HEK293 (cell line): ENCODE results near the gene WDR18.

ENCODE experiments used
- CTCF ChIA-PET: fragments of 350-600 bp; formaldehyde crosslinking; extraction: SDS; loops from one replicate; lab custom pipeline; 2021; ENCODE audit warnings: antibody characterized with exemption; lab: Yijun Ruan, JAX
- POLR2A ChIA-PET: fragments of 300-600 bp; formaldehyde crosslinking; extraction: SDS; loops from one replicate; lab custom pipeline; 2020; ENCODE audit warnings: antibody characterized with exemption, inconsistent platforms; lab: Yijun Ruan, JAX
- H3K27ac ChIP-seq: fragments of 200-500 bp; sonication (Bioruptor generic); 2 replicates; pipeline ENCODE4 v1.5.1; 2014; ENCODE audit warnings: low read depth, low read length, control low read depth, inconsistent platforms; ENCODE audit errors: extremely low read depth
- H3K36me3 ChIP-seq, 2 experiments: fragments of 200-500 bp in 1 of 2; sonication (Bioruptor generic) in 1 of 2; 1 replicate in 1 of 2; 2 replicates in 1 of 2; pipeline ENCODE4 v1.5.1; 2014 to 2017; ENCODE audit warnings: inconsistent platforms in 2 of 2, low read length in 2 of 2; ENCODE audit not compliant: control insufficient read depth in 2 of 2, insufficient read depth in 1 of 2
- H3K4me1 ChIP-seq: fragments of 200-500 bp; sonication (Bioruptor generic); 2 replicates; pipeline ENCODE4 v1.5.1; 2014; ENCODE audit warnings: mild to moderate bottlenecking, low read length, inconsistent platforms; ENCODE audit not compliant: control insufficient read depth, insufficient read depth
- H3K4me3 ChIP-seq: 2 replicates; pipeline ENCODE4 v1.5.1; 2011; ENCODE audit warnings: low read depth, mild to moderate bottlenecking, control low read depth, low read length, moderate library complexity
- H3K9me3 ChIP-seq: fragments of 200-500 bp; sonication (Bioruptor generic); 2 replicates; pipeline ENCODE4 v1.5.1; 2014; ENCODE audit warnings: low read depth, low read length, inconsistent platforms; ENCODE audit not compliant: control insufficient read depth, insufficient read depth
- EGR2 ChIP-seq: fragments of 450-650 bp; formaldehyde crosslinking; IDR thresholded peaks from 2 replicates; pipeline ENCODE4 v1.5.1; 2016; ENCODE audit warnings: low read depth, missing biosample characterization, missing genetic modification characterization
- FEZF1 ChIP-seq: fragments of 450-650 bp; formaldehyde crosslinking; IDR thresholded peaks from 2 replicates; pipeline ENCODE4 v1.5.1; 2016; ENCODE audit warnings: missing biosample characterization, missing genetic modification characterization
- GLIS2 ChIP-seq: fragments of 450-650 bp; formaldehyde crosslinking; IDR thresholded peaks from 2 replicates; pipeline ENCODE4 v1.5.1; 2016; ENCODE audit warnings: missing biosample characterization, missing genetic modification characterization
- KLF10 ChIP-seq: fragments of 450-650 bp; IDR thresholded peaks from 2 replicates; pipeline ENCODE4 v1.5.1; 2018; ENCODE audit warnings: missing biosample characterization, mild to moderate bottlenecking, missing genetic modification characterization
- MEIS1 ChIP-seq: sonication (generic); formaldehyde crosslinking; IDR thresholded peaks from 2 replicates; pipeline ENCODE4 v1.8.1; 2022; ENCODE audit warnings: missing genetic modification reagents, mild to moderate bottlenecking, borderline replicate concordance
- TSHZ1 ChIP-seq: fragments of 450-650 bp; formaldehyde crosslinking; IDR thresholded peaks from 2 replicates; pipeline ENCODE4 v1.5.1; 2016; ENCODE audit warnings: missing biosample characterization, missing genetic modification characterization, borderline replicate concordance
- ZBTB26 ChIP-seq: fragments of 450-650 bp; formaldehyde crosslinking; optimal IDR thresholded peaks from 2 replicates; pipeline ENCODE3; 2016; ENCODE audit warnings: missing biosample characterization, mild to moderate bottlenecking, missing genetic modification characterization
- ZFHX2 ChIP-seq: fragments of 450-650 bp; formaldehyde crosslinking; conservative IDR thresholded peaks from 2 replicates; pipeline ENCODE4 v1.5.1; 2016; ENCODE audit warnings: missing biosample characterization, missing genetic modification characterization
- ZFP3 ChIP-seq: fragments of 450-650 bp; formaldehyde crosslinking; IDR thresholded peaks from 2 replicates; pipeline ENCODE4 v1.5.1; 2016; ENCODE audit warnings: low read depth, missing biosample characterization, missing genetic modification characterization
- ZNF18 ChIP-seq: fragments of 450-650 bp; formaldehyde crosslinking; IDR thresholded peaks from 2 replicates; pipeline ENCODE4 v1.5.1; 2016; ENCODE audit warnings: missing biosample characterization, missing genetic modification characterization
- ZNF19 ChIP-seq: fragments of 450-650 bp; formaldehyde crosslinking; IDR thresholded peaks from 2 replicates; pipeline ENCODE4; 2016; ENCODE audit warnings: missing biosample characterization, missing genetic modification characterization, low read depth
- ZNF423 ChIP-seq: fragments of 450-650 bp; formaldehyde crosslinking; IDR thresholded peaks from 2 replicates; pipeline ENCODE4 v1.5.1; 2016; ENCODE audit warnings: missing biosample characterization, missing genetic modification characterization
- ZNF529 ChIP-seq: fragments of 450-650 bp; formaldehyde crosslinking; IDR thresholded peaks from 2 replicates; pipeline ENCODE4 v1.5.1; 2017; ENCODE audit warnings: missing genetic modification characterization, missing biosample characterization; ENCODE audit not compliant: insufficient replicate concordance
- ZNF544 ChIP-seq: fragments of 450-650 bp; formaldehyde crosslinking; IDR thresholded peaks from 2 replicates; pipeline ENCODE4 v1.5.0; 2017; ENCODE audit warnings: missing biosample characterization, missing genetic modification characterization
- ZNF549 ChIP-seq: fragments of 450-650 bp; IDR thresholded peaks from 2 replicates; pipeline ENCODE4 v1.5.1; 2018; ENCODE audit warnings: missing biosample characterization, missing genetic modification characterization, mild to moderate bottlenecking, inconsistent platforms, moderate library complexity
- ZNF610 ChIP-seq: fragments of 450-650 bp; formaldehyde crosslinking; IDR thresholded peaks from 2 replicates; pipeline ENCODE4 v1.5.1; 2016; ENCODE audit warnings: missing biosample characterization, missing genetic modification characterization, borderline replicate concordance
- ZNF626 ChIP-seq: fragments of 450-650 bp; sonication (Bioruptor Pico); formaldehyde crosslinking; IDR thresholded peaks from 2 replicates; pipeline ENCODE4 v1.5.1; 2018; ENCODE audit warnings: missing biosample characterization, missing genetic modification characterization, inconsistent platforms
- ZNF692 ChIP-seq: fragments of 450-650 bp; formaldehyde crosslinking; IDR thresholded peaks from 2 replicates; pipeline ENCODE4 v1.5.1; 2016; ENCODE audit warnings: missing biosample characterization, missing genetic modification characterization
- ZNF768 ChIP-seq: fragments of 450-650 bp; formaldehyde crosslinking; IDR thresholded peaks from 2 replicates; pipeline ENCODE4 v1.5.1; 2018; ENCODE audit warnings: missing biosample characterization, mild to moderate bottlenecking, missing genetic modification characterization
- ZNF777 ChIP-seq: fragments of 450-650 bp; formaldehyde crosslinking; IDR thresholded peaks from 2 replicates; pipeline ENCODE4 v1.5.1; 2017; ENCODE audit warnings: missing biosample characterization, missing genetic modification characterization, borderline replicate concordance
- ZNF830 ChIP-seq: fragments of 450-650 bp; IDR thresholded peaks from 2 replicates; pipeline ENCODE4 v1.5.0; 2018; ENCODE audit warnings: missing biosample characterization, missing genetic modification characterization, low read depth, mild to moderate bottlenecking, moderate library complexity
- ZSCAN18 ChIP-seq: fragments of 450-650 bp; formaldehyde crosslinking; IDR thresholded peaks from 2 replicates; pipeline ENCODE4 v1.5.1; 2016; ENCODE audit warnings: missing biosample characterization, missing genetic modification characterization

WDR18 gene

GRCh38 chr19:1001538-1002166 lies 17.5 kb downstream of the WDR18 start (continued):
- TF ChIP-seq ZNF692 (tag by site-specific recombination) = peak; percentile 53
- no peak for TF ChIP-seq ZBTB26
- 0 out of 2 replicates have a peak, but pooled peaks have one; percentile 13 for TF ChIP-seq KLF10 (tag by site-specific recombination)
- TF ChIP-seq ZFHX2 (tag by site-specific recombination) = peak; percentile 47; the same call in 1 of the 2 replicates
- TF ChIP-seq GLIS2 (tag by site-specific recombination) = peak; percentile 90
- no peak for TF ChIP-seq ZNF626 (tag by site-specific recombination)
- peak; percentile 35; the same call in 1 of the 2 replicates for TF ChIP-seq ZNF18 (tag by site-specific recombination)
- peak; percentile 63; the same call in 1 of the 2 replicates for TF ChIP-seq ZNF423 (tag by site-specific recombination)
- TF ChIP-seq ZNF19 (tag by site-specific recombination) = no peak
- TF ChIP-seq TSHZ1 (tag by site-specific recombination) = no peak
- no peak for TF ChIP-seq ZNF549
- TF ChIP-seq ZNF777 (tag by site-specific recombination) = no peak

- Histone ChIP-seq H3K36me3 (no peaks in the 10 kb centered on the region), H3K9me3 (no peaks in the 10 kb centered on the region)
- TF ChIP-seq FEZF1 = no peak
- TF ChIP-seq ZFHX2 (tag by site-specific recombination) = peak; percentile 45
- TF ChIP-seq ZNF544 (tag by site-specific recombination) = no peak
- TF ChIP-seq ZNF610 (tag by site-specific recombination) = no peak
- no peak for TF ChIP-seq ZNF529 (tag by site-specific recombination)
- peak; percentile 99 for TF ChIP-seq ZFP3 (tag by site-specific recombination)
- no peak for TF ChIP-seq ZSCAN18 (tag by site-specific recombination)
- no peak for TF ChIP-seq ZNF830 (tag by site-specific recombination)
- peak; percentile 57; the same call in 1 of the 2 replicates for TF ChIP-seq EGR2 (tag by site-specific recombination)
- TF ChIP-seq ZNF768 (tag by site-specific recombination) = no peak
- TF ChIP-seq MEIS1 = no peak
- no peak for TF ChIP-seq ZNF692 (tag by site-specific recombination)
- TF ChIP-seq, all 188 proteins: peak for 3
- no peaks in the 10 kb centered on the region; the same call in 1 of the 2 replicates for H3K4me1 ChIP-seq
- H3K27ac ChIP-seq = no peak overlapping the region
- CTCF ChIA-PET = interaction anchor here (0.6 kb wide), 1 partner anchor 795 kb away, joined by 3 read pairs; no protein-coding TSS in a partner anchor
- POLR2A ChIA-PET = no interaction called here
- no peak overlapping the region for H3K4me3 ChIP-seq
These were observed 18.5 kb downstream of the WDR18 start for GRCh38 chr19:1002600-1002999.
